Measurements from ENCODE around the gene TMEM273.

Gene TMEM273

GRCh38 chr10:49115015-49115795, 73.0 kb downstream of the TMEM273 start, which contains the start of gene VSTM4:
TSS of gene VSTM4 (minus strand) at chr10:49115522. CDS start at chr10:49115485, 37 bp downstream.
- DNase-seq, result peak; percentile 60

DNA sequence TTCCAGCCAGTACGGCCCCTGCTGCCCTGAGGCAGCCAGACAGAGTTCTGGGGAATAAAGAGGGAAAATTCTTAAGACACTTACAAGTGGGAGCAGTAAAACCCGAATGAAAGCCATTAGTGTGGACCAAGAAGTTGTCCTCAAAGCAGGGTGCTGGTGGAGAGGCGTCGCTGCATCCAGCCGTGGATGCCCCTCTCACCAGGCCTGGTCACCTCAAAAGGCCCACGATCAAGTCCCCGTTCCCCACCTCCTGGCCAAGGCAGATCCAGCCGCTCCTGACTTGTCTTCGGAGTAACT, 73.5 kb downstream of the TMEM273 start:
- DNase-seq, result peak; percentile 78

GRCh38 chr10:49113741-49114141, 74.5 kb downstream of the TMEM273 start:
- DNase-seq, result no peak

DNA sequence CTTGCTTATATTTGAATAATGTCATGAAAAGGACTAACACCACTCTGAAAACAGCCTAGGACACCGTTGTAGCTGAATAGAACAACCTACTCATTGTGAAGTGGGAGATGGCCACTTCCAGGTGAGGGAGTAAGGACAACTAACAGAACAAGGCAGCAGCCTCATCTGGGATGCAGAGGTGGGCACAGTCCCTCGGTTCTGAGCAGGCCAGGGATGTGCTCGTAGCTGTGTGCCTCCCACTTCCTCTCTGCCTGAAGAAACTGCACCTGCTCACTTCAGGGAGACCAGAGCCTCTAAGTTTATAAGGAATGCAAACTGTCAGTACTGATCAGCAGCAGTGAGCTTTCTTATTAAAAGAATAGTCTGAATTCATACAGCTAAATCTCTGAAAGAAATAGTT, 75.3 kb downstream of the TMEM273 start:
- no peak for DNase-seq

DNA sequence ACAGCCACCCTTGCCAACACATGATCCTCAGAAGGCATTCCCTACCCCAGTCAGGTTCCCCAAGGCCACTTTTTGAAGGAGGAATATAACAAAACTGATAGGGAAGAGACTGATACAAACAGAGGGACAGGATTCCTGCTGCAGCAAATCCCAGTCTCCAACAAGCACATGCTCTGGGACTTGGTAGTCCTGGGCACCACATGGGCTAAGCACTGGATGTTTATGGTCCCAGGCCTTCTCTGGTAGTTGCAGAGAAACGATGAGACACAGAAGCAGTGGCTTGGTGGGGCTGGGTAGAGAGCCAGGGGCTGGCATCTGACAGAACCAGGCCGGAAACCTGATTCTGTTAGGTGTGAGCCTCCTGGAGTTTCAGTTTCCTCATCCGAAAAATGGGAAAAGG, 76.1 kb downstream of the TMEM273 start:
- no peak for DNase-seq

DNA sequence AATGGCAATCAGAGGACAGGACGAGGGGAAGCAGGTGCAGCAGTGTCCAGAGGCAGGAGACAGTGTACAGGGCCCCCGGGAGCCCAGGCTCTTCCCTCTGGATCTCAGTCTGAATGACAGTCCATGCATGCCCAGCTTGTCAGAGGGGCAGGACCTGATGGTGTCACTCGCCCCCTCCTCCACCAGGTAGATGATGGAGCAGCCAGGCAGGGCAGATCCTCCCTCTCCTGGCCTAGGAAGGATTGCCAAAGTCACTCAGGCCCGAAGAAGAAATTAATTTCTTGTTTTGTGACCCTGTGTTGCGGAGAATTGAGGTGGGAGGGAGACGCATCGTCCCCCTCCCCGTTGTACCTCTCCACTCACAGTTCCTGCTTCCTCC, 76.9 kb downstream of the TMEM273 start:
- no peak for DNase-seq

GRCh38 chr10:49110684-49111319, 77.4 kb downstream of the TMEM273 start:
- no peak for DNase-seq

DNA sequence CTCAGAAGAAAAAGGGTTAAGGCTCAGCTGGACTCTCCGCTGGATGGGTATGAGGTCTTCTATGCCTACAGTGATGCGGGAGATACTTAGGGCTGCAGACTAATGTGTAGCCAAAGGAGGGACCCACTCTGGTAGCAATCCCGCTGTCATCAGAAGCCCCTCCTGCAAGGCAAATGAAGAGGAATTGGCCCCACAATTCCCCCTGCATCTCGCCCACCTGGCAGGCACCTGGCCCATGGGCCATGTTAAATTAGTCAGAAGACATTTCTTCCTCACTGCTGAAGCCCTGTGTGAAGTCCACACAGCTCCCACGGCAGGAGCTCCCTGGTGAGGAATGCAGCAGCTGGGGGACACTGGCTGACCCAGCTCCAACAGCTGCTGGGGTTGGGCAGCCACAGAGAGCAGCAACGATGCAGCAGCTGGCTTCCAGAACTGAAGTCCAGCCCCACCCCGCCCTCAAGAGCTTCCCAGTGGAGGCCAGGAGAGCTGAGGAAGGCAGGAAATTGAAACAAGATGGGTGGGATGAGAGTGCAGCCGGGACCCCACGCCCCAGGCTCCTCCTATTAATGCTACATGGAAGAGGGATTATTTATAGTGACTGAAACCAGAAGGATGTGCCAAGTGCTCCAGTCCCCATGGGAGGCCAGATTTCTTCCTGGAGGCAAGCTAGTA, 78.4 kb downstream of the TMEM273 start:
- DNase-seq, result peak; percentile 78

DNA sequence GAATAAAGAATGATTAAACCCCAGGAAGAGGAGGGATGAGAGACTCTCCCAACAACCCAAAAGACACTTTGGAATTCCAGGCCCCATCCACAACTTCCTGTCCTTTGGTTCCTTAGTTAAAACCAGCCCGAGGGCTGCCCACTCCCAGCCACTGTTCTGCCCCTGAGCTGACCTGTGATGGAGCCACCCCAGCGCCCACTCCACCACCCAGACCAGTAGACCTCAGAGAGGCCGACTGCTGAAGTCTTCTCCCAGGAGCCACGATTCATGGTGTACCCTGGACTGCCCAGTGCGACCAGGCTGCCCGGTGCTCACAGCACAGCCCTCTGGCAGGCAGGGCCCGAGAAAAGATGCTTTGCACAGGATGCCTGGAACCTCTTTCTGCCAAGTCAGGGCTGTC, 79.5 kb downstream of the TMEM273 start:
- DNase-seq, result no peak

DNA sequence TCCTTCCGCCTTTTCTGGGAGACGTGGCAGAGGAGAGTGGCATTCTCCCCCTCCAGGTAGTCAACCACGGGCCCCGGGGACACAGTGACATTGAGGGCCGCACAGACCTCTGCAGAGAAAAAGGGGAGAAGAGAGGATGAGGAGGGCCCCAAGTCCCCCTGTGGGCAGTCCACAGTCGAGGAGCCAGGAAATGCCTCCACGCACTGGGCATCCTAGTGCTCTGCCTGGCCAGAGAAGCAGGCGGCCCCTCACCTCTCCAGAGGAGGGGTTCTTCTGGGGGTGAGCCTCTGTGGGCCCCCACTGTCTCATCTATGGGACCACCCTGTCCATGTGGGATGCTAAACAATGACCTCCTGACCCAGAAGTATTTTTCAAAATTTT, 80.3 kb downstream of the TMEM273 start:
- DNase-seq, result no peak

DNA sequence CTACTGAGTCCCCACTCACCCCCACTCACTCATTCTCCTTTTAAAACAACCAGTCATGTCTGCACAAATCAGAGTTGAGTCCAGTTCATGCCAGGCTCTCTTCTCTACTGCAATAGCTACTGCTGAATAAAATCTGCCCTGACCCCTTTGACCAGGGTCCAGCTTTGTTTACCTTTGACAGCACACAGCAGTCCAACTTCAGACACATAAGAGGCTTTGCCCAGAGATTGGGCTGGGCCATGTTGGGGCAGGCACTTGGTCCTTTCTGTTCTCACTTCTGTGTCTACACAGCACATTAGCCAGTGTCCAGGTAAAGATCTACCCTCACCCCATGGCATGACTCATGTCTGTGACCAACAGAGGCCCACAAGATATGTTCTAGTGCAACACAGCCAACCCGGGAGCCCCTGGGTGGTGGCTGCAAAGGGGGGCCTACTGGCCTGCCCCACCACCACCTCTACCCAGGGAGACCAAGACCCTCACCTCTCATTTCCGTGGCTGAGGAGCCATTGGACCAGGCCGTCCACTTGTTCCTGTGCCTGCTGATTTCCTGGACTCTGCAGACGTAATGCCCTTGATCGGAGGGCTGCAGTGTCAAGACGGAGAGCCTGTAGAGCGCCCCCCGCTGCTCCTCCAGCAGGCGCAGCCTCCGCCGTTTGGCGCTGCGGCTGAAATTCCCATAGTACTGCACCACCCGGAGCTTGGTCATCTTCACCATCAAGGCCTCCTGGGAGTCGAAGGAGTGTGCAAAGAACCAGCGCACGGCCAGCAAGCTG, 80.9 kb downstream of the TMEM273 start:
- no peak for DNase-seq

- DNase-seq, result no peak
Observed at GRCh38 chr10:49106451-49106850, 81.7 kb downstream of the TMEM273 start.

- no peak for DNase-seq
Observed at GRCh38 chr10:49105076-49105475, 83.1 kb downstream of the TMEM273 start.
